A549 treated with Mapracorat at 1 μM for 4 hours (cell line): ENCODE results near the gene FAM43B. TPM values are rescaled to one million over a fixed set of nuclear protein-coding genes. Genes with fewer than 3 reads are reported as not detected.

ENCODE experiments used
- total RNA-seq: library from RNA; stranded (reverse); fragments of 200-300 nt; extraction: Qiagen RNA extraction; gene quantifications from 5 replicates; pipeline ENCODE4 v1.2.3, GENCODE V29; 2022

The FAM43B gene
- 2.9 to 5.2 TPM (median 4.3 TPM) in 5 replicates for total RNA-seq

GRCh38 chr1:20551945-20552727 lies at the start of gene FAM43B:
Gene FAM43B, plus strand, starts transcription at chr1:20552573. Its CDS starts 401 bp downstream, at chr1:20552974.

GRCh38 chr1:20507564-20508410 lies 44.6 kb upstream of the FAM43B start, which contains the start of gene MUL1:
Gene MUL1, minus strand, starts transcription at chr1:20508151. Its CDS starts 127 bp downstream, at chr1:20508024.

GRCh38 chr1:20588634-20589225 lies 36.4 kb downstream of the FAM43B start, which contains the start of gene CDA:
Gene CDA, plus strand, starts transcription at chr1:20589097. Its CDS starts 33 bp downstream, at chr1:20589130.

Other genes with a start within 250 kb of the FAM43B start
- 49.0 to 60.6 TPM (median 55.9 TPM) in 5 replicates for gene CAMK2N1, start 66.4 kb upstream of the FAM43B start, total RNA-seq
- 37.0 to 45.6 TPM (median 44.1 TPM) in 5 replicates for gene MUL1, start 44.4 kb upstream of the FAM43B start, total RNA-seq
- 29.1 to 42.2 TPM (median 35.4 TPM) in 5 replicates for gene CDA, start 36.5 kb downstream of the FAM43B start, total RNA-seq
- gene PINK1, start 80.9 kb downstream of the FAM43B start, total RNA-seq: 27.2 to 38.1 TPM (median 32.7 TPM) in 5 replicates
- gene DDOST, start 108.8 kb downstream of the FAM43B start, total RNA-seq: 171 to 211 TPM (median 208 TPM) in 5 replicates
- 1.6 to 2.7 TPM (median 2.1 TPM) in 5 replicates for gene KIF17, start 165.4 kb downstream of the FAM43B start, total RNA-seq
- gene SH2D5, start 180.1 kb downstream of the FAM43B start, total RNA-seq: 11.9 to 19.3 TPM (median 16.4 TPM) in 5 replicates
- 97.0 to 145 TPM (median 117 TPM) in 5 replicates for gene HP1BP3, start 234.7 kb downstream of the FAM43B start, total RNA-seq